K562 (cell line): ENCODE measurements around the gene LSR. TPM values are rescaled to one million over a fixed set of nuclear protein-coding genes. Genes with fewer than 3 reads are reported as not detected.

Experiments
- CBFB ChIP-seq: sonication (generic); formaldehyde crosslinking; IDR thresholded peaks from 2 replicates; pipeline ENCODE4 v1.4.0; 2020; ENCODE audit warnings: mild to moderate bottlenecking, missing genetic modification reagents
- CREM ChIP-seq: IDR thresholded peaks from 2 replicates; pipeline ENCODE4 v1.6.1; 2014; ENCODE audit warnings: antibody characterized with exemption, low read depth
- EZH2 ChIP-seq: IDR thresholded peaks from 2 replicates; pipeline ENCODE4 v1.6.1; 2012; ENCODE audit warnings: low read depth, mild to moderate bottlenecking, inconsistent platforms, low read length, borderline replicate concordance
- HMG20A ChIP-seq: fragments of 450-650 bp; formaldehyde crosslinking; conservative IDR thresholded peaks from 2 replicates; pipeline ENCODE4 v1.4.0; 2020; ENCODE audit warnings: mild to moderate bottlenecking, mixed read lengths
- ILK ChIP-seq: fragments of 450-650 bp; IDR thresholded peaks from 2 replicates; pipeline ENCODE4 v1.6.1; 2016; ENCODE audit warnings: missing genetic modification characterization, low read depth, mild to moderate bottlenecking, missing compliant biosample characterization, moderate library complexity, borderline replicate concordance
- POLR2H ChIP-seq: IDR thresholded peaks from 2 replicates; pipeline ENCODE4 v1.6.1; 2016; ENCODE audit warnings: missing genetic modification characterization, low read depth, mild to moderate bottlenecking, control low read depth, missing compliant biosample characterization, moderate library complexity
- RNF2 ChIP-seq: sonication (generic); IDR thresholded peaks from 2 replicates; pipeline ENCODE4 v1.6.1; 2016
- SPI1 ChIP-seq: IDR thresholded peaks from 2 replicates; pipeline ENCODE4 v1.6.1; 2011; ENCODE audit warnings: low read depth, low read length, control low read depth, borderline replicate concordance
- TBL1XR1 ChIP-seq, 2 experiments: IDR thresholded peaks; 2 replicates each; pipeline ENCODE4 v1.6.1; 2012; ENCODE audit warnings: improper control_type of control experiment in 2 of 2, low read length in 2 of 2, mild to moderate bottlenecking in 1 of 2
- TBP ChIP-seq: optimal IDR thresholded peaks from 2 replicates; pipeline ENCODE3; 2011; ENCODE audit warnings: low read depth, low read length, improper control_type of control experiment
- TEAD4 ChIP-seq, 2 experiments: sonication (generic) in 1 of 2; formaldehyde crosslinking in 1 of 2; IDR thresholded peaks; 2 replicates each; pipeline versions ENCODE4 v1.6.1 to v1.8.0; 2012 to 2022; ENCODE audit warnings: borderline replicate concordance in 1 of 2, inconsistent platforms in 1 of 2, low read length in 1 of 2, mild to moderate bottlenecking in 1 of 2, missing genetic modification reagents in 1 of 2
- YY1 ChIP-seq, 3 experiments: IDR thresholded peaks; 2 replicates each; pipeline ENCODE4 v1.6.1; 2011; ENCODE audit warnings: low read length in 2 of 3, mild to moderate bottlenecking in 2 of 3, moderate library complexity in 2 of 3, borderline replicate concordance in 1 of 3, control low read depth in 1 of 3, low read depth in 1 of 3; ENCODE audit not compliant: insufficient read depth in 3 of 3, insufficient replicate concordance in 2 of 3, control insufficient read depth in 1 of 3, insufficient read length in 1 of 3; ENCODE audit errors: extremely low read depth in 1 of 3
- ZNF134 ChIP-seq: fragments of 250-450 bp; sonication (Bioruptor Pico); conservative IDR thresholded peaks from 2 replicates; pipeline ENCODE4 v1.4.0; 2020
- ZNF316 ChIP-seq: fragments of 450-650 bp; IDR thresholded peaks from 2 replicates; pipeline ENCODE4 v1.6.1; 2016
- polyA plus RNA-seq, 8 experiments: library from polyadenylated mRNA; depleted of rRNA in 4 of 8; stranded (reverse) in 5 of 8; unstranded in 3 of 8; fragments of >200 nt; fragmentation: Nextera tagmentation in 2 of 8; fragmentation: Illumina TruSeq in 1 of 8; extraction: Ambion mirVana in 2 of 8; extraction: Trizol in 1 of 8; gene quantifications; 2 replicates each; pipeline versions ENCODE4 v1.2.1 to v1.2.3, GENCODE V29; 2011 to 2014; ENCODE audit warnings: inconsistent platforms in 1 of 8, missing spikeins in 1 of 8
- total RNA-seq, 7 experiments: library from RNA; depleted of rRNA in 6 of 7; stranded (reverse); fragments of >200 nt in 6 of 7; fragmentation: Illumina TruSeq in 2 of 7; extraction: Trizol in 2 of 7; gene quantifications; 2 replicates each; pipeline versions ENCODE4 v1.2.1 to v1.2.3, GENCODE V29; 2011 to 2021; ENCODE audit warnings: low replicate concordance in 1 of 7
- TF ChIP-seq, protein P1 (sequence below), 2 experiments: fragments of 450-650 bp in 1 of 2; sonication (generic) in 1 of 2; formaldehyde crosslinking in 1 of 2; IDR thresholded peaks in 1 of 2; conservative IDR thresholded peaks in 1 of 2; 2 replicates each; pipeline versions ENCODE4 v1.6.1 to v1.8.1; 2016 to 2023; ENCODE audit warnings: mild to moderate bottlenecking in 2 of 2, moderate library complexity in 2 of 2, inconsistent platforms in 1 of 2, missing genetic modification reagents in 1 of 2
- TF ChIP-seq, protein P2 (sequence below): sonication (generic); formaldehyde crosslinking; IDR thresholded peaks from 2 replicates; pipeline ENCODE4 v1.8.1; 2023; ENCODE audit warnings: mild to moderate bottlenecking, missing genetic modification reagents, moderate library complexity
- TF ChIP-seq, protein P3 (sequence below): fragments of 200-800 bp; sonication (Bioruptor generic); IDR thresholded peaks from 2 replicates; pipeline ENCODE4 v1.6.1; 2016; ENCODE audit warnings: missing genetic modification characterization, missing compliant biosample characterization

The LSR gene
- total and polyA plus RNA-seq, 9 of the 15 experiments (the other 6 are each of a cell fraction or from before 2014, with no cell fraction given) = 0.44 to 87.9 (median 28.0) TPM

DNA sequence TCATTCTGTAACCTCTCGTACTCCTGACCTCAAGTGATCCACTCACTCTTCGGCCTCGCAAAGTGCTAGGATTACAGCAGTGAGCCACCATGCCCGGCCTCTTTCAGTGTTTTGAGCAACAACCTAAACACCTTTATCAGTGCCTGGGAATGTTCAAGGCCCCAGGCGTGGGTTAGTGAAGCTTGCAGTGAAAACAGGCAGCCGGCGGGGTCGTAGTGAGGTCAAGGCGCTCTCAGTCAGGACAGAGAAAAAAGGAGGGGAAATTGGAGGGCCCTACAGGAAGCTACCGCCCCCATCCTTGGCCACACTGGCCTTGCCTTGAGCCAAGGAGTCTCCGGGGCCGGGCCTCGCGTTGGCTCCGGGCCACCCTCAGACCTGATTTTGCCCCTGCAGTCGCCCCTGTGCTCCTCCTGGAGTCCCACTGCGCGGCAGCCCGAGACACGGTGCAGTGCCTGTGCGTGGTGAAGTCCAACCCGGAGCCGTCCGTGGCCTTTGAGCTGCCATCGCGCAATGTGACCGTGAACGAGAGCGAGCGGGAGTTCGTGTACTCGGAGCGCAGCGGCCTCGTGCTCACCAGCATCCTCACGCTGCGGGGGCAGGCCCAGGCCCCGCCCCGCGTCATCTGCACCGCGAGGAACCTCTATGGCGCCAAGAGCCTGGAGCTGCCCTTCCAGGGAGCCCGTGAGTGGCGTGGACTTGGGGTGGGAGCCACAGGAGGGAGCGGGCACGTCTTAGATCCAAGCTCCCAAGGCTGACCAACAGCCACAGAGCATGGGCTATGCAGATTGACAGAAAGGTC, 60.9 kb downstream of the LSR start (continued):
- TF ChIP-seq YY1 (IDR thresholded peaks at IDR 0.05; ENCODE audit: borderline replicate concordance in 1 of 3, control insufficient read depth in 1 of 3, extremely low read depth in 1 of 3, insufficient read depth in 3 of 3, insufficient read length in 1 of 3, insufficient replicate concordance in 2 of 3, low read depth in 1 of 3, low read length in 2 of 3) (peak in 2 of 3 experiments; percentile 17 to 72), TBL1XR1 (IDR thresholded peaks at IDR 0.05; ENCODE audit: low read length in 2 of 2) (no peak; a peak in 2 of 4 replicates), POLR2H (tag) (no peak), RNF2 (peak; percentile 82), ILK (tag) (no peak), CREM (no peak), TBP (peak; percentile 42), HMG20A (CRISPR knock-in tag) (no peak), SPI1 (no peak), TEAD4 (IDR thresholded peaks at IDR 0.05; ENCODE audit: low read length) (peak; percentile 33; the same call in 1 of the 2 replicates), TEAD4 (CRISPR knock-in tag; IDR thresholded peaks at IDR 0.05; ENCODE audit: borderline replicate concordance) (no peak), EZH2 (no peak), ZNF134 (CRISPR knock-in tag) (no peak), CBFB (no peak), ZNF316 (no peak)
- TF ChIP-seq, protein P1, sequence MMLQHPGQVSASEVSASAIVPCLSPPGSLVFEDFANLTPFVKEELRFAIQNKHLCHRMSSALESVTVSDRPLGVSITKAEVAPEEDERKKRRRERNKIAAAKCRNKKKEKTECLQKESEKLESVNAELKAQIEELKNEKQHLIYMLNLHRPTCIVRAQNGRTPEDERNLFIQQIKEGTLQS (IDR thresholded peaks at IDR 0.05) = peak; percentile 25; the same call in 1 of the 2 replicates
- TF ChIP-seq, protein P1 (CRISPR knock-in tag; conservative IDR thresholded peaks at IDR 0.05) = no peak
- TF ChIP-seq, protein P2, sequence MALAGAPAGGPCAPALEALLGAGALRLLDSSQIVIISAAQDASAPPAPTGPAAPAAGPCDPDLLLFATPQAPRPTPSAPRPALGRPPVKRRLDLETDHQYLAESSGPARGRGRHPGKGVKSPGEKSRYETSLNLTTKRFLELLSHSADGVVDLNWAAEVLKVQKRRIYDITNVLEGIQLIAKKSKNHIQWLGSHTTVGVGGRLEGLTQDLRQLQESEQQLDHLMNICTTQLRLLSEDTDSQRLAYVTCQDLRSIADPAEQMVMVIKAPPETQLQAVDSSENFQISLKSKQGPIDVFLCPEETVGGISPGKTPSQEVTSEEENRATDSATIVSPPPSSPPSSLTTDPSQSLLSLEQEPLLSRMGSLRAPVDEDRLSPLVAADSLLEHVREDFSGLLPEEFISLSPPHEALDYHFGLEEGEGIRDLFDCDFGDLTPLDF (CRISPR knock-in tag) = peak; percentile 59; the same call in 1 of the 2 replicates
- TF ChIP-seq, protein P3, sequence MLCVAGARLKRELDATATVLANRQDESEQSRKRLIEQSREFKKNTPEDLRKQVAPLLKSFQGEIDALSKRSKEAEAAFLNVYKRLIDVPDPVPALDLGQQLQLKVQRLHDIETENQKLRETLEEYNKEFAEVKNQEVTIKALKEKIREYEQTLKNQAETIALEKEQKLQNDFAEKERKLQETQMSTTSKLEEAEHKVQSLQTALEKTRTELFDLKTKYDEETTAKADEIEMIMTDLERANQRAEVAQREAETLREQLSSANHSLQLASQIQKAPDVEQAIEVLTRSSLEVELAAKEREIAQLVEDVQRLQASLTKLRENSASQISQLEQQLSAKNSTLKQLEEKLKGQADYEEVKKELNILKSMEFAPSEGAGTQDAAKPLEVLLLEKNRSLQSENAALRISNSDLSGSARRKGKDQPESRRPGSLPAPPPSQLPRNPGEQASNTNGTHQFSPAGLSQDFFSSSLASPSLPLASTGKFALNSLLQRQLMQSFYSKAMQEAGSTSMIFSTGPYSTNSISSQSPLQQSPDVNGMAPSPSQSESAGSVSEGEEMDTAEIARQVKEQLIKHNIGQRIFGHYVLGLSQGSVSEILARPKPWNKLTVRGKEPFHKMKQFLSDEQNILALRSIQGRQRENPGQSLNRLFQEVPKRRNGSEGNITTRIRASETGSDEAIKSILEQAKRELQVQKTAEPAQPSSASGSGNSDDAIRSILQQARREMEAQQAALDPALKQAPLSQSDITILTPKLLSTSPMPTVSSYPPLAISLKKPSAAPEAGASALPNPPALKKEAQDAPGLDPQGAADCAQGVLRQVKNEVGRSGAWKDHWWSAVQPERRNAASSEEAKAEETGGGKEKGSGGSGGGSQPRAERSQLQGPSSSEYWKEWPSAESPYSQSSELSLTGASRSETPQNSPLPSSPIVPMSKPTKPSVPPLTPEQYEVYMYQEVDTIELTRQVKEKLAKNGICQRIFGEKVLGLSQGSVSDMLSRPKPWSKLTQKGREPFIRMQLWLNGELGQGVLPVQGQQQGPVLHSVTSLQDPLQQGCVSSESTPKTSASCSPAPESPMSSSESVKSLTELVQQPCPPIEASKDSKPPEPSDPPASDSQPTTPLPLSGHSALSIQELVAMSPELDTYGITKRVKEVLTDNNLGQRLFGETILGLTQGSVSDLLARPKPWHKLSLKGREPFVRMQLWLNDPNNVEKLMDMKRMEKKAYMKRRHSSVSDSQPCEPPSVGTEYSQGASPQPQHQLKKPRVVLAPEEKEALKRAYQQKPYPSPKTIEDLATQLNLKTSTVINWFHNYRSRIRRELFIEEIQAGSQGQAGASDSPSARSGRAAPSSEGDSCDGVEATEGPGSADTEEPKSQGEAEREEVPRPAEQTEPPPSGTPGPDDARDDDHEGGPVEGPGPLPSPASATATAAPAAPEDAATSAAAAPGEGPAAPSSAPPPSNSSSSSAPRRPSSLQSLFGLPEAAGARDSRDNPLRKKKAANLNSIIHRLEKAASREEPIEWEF = peak; percentile 73; the same call in 1 of the 2 replicates
